GM12878 (cell line): ENCODE data around the gene RACGAP1. TPM values are rescaled to one million over a fixed set of nuclear protein-coding genes. Genes with fewer than 3 reads are reported as not detected.

Source experiments
- ATAC-seq: fragments of 200-7000 bp; cut with Tn5 transposase; 3 replicates; pipeline ENCODE4 v1.9.1; 2020; ENCODE audit warnings: mild to moderate bottlenecking, moderate library complexity
- BruUV-seq: library from RNA; stranded (reverse); fragments of 400-500 nt; replicated peaks from 2 replicates; lab custom pipeline; 2021; lab: Mats Ljungman, UMichigan
- CTCF ChIA-PET: fragments of 300-600 bp; sonication (Branson Sonifier 250); formaldehyde crosslinking; extraction: SDS; loops from one replicate; lab custom pipeline; 2021; ENCODE audit warnings: inconsistent platforms; lab: Yijun Ruan, JAX
- POLR2A ChIA-PET: fragments of 350-600 bp; formaldehyde crosslinking; extraction: SDS; loops from one replicate; lab custom pipeline; 2021; ENCODE audit warnings: inconsistent platforms; lab: Charles Lee
- RAD21 ChIA-PET: fragments of 300-600 bp; sonication (Branson Sonifier 250); formaldehyde crosslinking; loops from one replicate; lab custom pipeline; 2023; ENCODE audit warnings: antibody characterized with exemption; ENCODE audit not compliant: unreplicated experiment; lab: Charles Lee
- SMC1A ChIA-PET: fragments of 300-600 bp; sonication (Branson Sonifier 250); formaldehyde crosslinking; loops from one replicate; lab custom pipeline; 2023; ENCODE audit not compliant: unreplicated experiment, uncharacterized antibody; lab: Charles Lee
- DNase-seq: peaks from one replicate; pipeline ENCODE4 v3.0.0-alpha.2; 2011; ENCODE audit warnings: low read depth, low spot score
- FAIRE-seq: peaks from 3 replicates; lab custom pipeline; 2011; peaks lifted over from hg19 to GRCh38; lab: Jason Lieb, UNC
- H2AFZ ChIP-seq: 2 replicates; pipeline ENCODE4 v1.6.0; 2011; ENCODE audit warnings: low read depth, low read length, control low read depth; ENCODE audit not compliant: control insufficient read depth
- H3K27ac ChIP-seq: 2 replicates; pipeline ENCODE4 v1.5.1; 2011; ENCODE audit warnings: control low read depth; ENCODE audit not compliant: control insufficient read depth, insufficient read depth
- H3K27me3 ChIP-seq, 2 experiments: replicated peaks in 1 of 2; 2 replicates each; pipeline versions ENCODE4 v1.6.0 to v1.6.1; 2011; ENCODE audit warnings: low read length in 1 of 2; ENCODE audit not compliant: control insufficient read depth in 2 of 2, insufficient read depth in 2 of 2
- H3K36me3 ChIP-seq, 2 experiments: 2 replicates each; pipeline ENCODE4 v1.5.1; 2011; ENCODE audit warnings: low read length in 1 of 2; ENCODE audit not compliant: control insufficient read depth in 2 of 2, insufficient read depth in 2 of 2
- H3K4me1 ChIP-seq: 2 replicates; pipeline ENCODE4 v1.6.1; 2011; ENCODE audit warnings: mild to moderate bottlenecking, low read length, moderate library complexity, mixed read lengths; ENCODE audit not compliant: control insufficient read depth, insufficient read depth
- H3K4me2 ChIP-seq: 2 replicates; pipeline ENCODE4 v1.6.0; 2011; ENCODE audit warnings: control low read depth; ENCODE audit not compliant: control insufficient read depth, insufficient read depth
- H3K4me3 ChIP-seq: fragments of 200-600 bp; sonication (generic); 2 replicates; pipeline ENCODE4 v1.5.1; 2016
- H3K79me2 ChIP-seq: 2 replicates; pipeline ENCODE4 v1.6.0; 2011; ENCODE audit warnings: low read length; ENCODE audit not compliant: control insufficient read depth, insufficient read depth
- H3K9ac ChIP-seq: 2 replicates; pipeline ENCODE4 v1.8.0; 2011; ENCODE audit warnings: low read length, control low read depth, mixed read lengths; ENCODE audit not compliant: control insufficient read depth, insufficient read depth
- H3K9me3 ChIP-seq: replicated peaks from 3 replicates; pipeline ENCODE4 v1.5.1; 2011; ENCODE audit warnings: mild to moderate bottlenecking, low read length; ENCODE audit not compliant: control insufficient read depth, insufficient read depth
- H4K20me1 ChIP-seq: 2 replicates; pipeline ENCODE4 v1.6.0; 2011; ENCODE audit not compliant: control insufficient read depth, insufficient read depth
- IRF4 ChIP-seq: IDR thresholded peaks from 2 replicates; pipeline ENCODE4 v1.6.1; 2011; ENCODE audit warnings: low read depth, low read length
- MEF2B ChIP-seq: fragments of 450-650 bp; IDR thresholded peaks from 2 replicates; pipeline ENCODE4 v1.6.1; 2018; ENCODE audit warnings: mild to moderate bottlenecking, moderate library complexity; ENCODE audit not compliant: partially characterized antibody, poor library complexity, severe bottlenecking
- NR2F1 ChIP-seq: fragments of 450-650 bp; conservative IDR thresholded peaks from 2 replicates; pipeline ENCODE4 v1.6.1; 2017; ENCODE audit warnings: mild to moderate bottlenecking
- NRF1 ChIP-seq: conservative IDR thresholded peaks from 2 replicates; pipeline ENCODE4 v1.6.1; 2011; ENCODE audit warnings: mild to moderate bottlenecking, low read depth, low read length, improper control_type of control experiment
- PBX3 ChIP-seq: IDR thresholded peaks from 2 replicates; pipeline ENCODE4 v1.6.1; 2011; ENCODE audit warnings: mild to moderate bottlenecking, low read depth, low read length, moderate library complexity; ENCODE audit not compliant: insufficient replicate concordance
- ZBTB4 ChIP-seq: fragments of 450-650 bp; formaldehyde crosslinking; IDR thresholded peaks from 2 replicates; pipeline ENCODE4 v1.4.0; 2022; ENCODE audit warnings: mild to moderate bottlenecking, moderate library complexity
- WGBS: methylation state at CpG from one replicate; pipeline ENCODE4 v1.1.6; 2016; ENCODE audit warnings: low lambda C conversion rate; ENCODE audit not compliant: insufficient replicate concordance, insufficient coverage; ENCODE audit errors: missing lambda C conversion rate; 5-methylcytosine and 5-hydroxymethylcytosine counted together
- in situ Hi-C: fragments of 300-500 bp; cut with MboI; formaldehyde crosslinking; loops from 9 replicates; pipeline ENCODE4 v1.14.3; 2018; ENCODE audit warnings: mixed read lengths
- intact Hi-C: fragments of 100-400 bp; cut with micrococcal nuclease; formaldehyde crosslinking; loops from one replicate; pipeline ENCODE4 v1.14.2; 2022; ENCODE audit not compliant: unreplicated experiment
- polyA plus RNA-seq, 11 experiments: library from polyadenylated mRNA; depleted of rRNA in 4 of 11; unstranded in 6 of 11; stranded (reverse) in 5 of 11; fragments of >200 nt; fragmentation: Nextera tagmentation in 4 of 11; fragmentation: Illumina TruSeq in 1 of 11; extraction: Ambion mirVana in 4 of 11; extraction: Trizol in 1 of 11; gene quantifications; 1 replicate in 1 of 11; 2 replicates in 10 of 11; pipeline versions ENCODE4 v1.2.1 to v1.2.3, GENCODE V29; 2011 to 2016; ENCODE audit warnings: inconsistent platforms in 2 of 11, missing spikeins in 2 of 11, low read depth in 1 of 11
- total RNA-seq, 4 experiments: library from RNA; depleted of rRNA in 3 of 4; stranded (reverse); fragments of >200 nt in 3 of 4; fragmentation: Illumina TruSeq in 1 of 4; extraction: Trizol in 1 of 4; gene quantifications; 2 replicates each; pipeline versions ENCODE4 v1.2.1 to v1.2.3, GENCODE V29; 2013 to 2021
- TF ChIP-seq, protein P1 (sequence below): fragments of 150-350 bp; IDR thresholded peaks from 2 replicates; pipeline ENCODE4 v1.6.1; 2016; ENCODE audit warnings: low read depth, low read length

Gene RACGAP1
- total and polyA plus RNA-seq, 10 of the 15 experiments (the other 5 are each of a cell fraction or from before 2014, with no cell fraction given), result 32.4 to 87.9 (median 76.2) TPM

DNA sequence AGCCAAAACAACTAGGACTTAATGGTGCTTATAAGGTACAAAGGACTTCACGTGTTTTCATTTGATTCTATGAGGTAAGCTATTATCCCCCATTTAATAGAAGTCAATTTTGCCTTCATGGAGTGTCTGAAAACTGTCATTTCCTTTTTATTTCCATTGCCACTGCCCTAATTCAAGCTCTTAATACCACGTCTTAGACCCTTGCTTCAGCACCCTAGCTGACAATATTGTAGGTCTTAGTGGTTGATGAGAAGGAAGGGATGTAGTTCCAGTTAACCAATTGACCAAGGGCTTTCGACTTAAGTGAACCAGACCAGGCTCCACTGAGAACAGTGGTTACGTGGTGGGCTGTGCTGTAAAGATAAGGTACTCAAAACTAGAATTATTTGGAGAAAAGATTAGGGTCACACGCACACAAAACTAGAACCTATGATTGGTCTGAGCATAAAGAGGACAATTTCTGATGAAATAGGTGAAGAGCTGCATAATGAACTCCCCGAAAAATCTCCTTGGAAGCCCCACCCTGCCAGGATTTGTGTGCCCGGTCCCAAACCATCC is 22.5 kb upstream of the RACGAP1 start:
- Histone ChIP-seq H3K4me2 (no peak overlapping the region), H3K27me3 (peaks cover 3 to 8% of the 10 kb centered on the region in 2 experiments; a peak in 3 of 4 replicates), H3K9ac (no peak overlapping the region), H3K27ac (no peak overlapping the region), H3K36me3 (no peaks in the 10 kb centered on the region), H3K4me3 (no peak overlapping the region), H3K4me1 (no peaks in the 10 kb centered on the region), H3K79me2 (no peaks in the 10 kb centered on the region), H4K20me1 (no peaks in the 10 kb centered on the region), H2AFZ (no peak overlapping the region), H3K9me3 (no peaks in the 10 kb centered on the region)
- intact Hi-C loops, result no loop called here
- WGBS, result 35% methylated on average over 7 of the region's 7 CpGs
- CTCF ChIA-PET, result interaction anchor here (0.9 to 4.1 kb wide), 5 partner anchors 9 to 81 kb away, joined by 3 to 18 read pairs (median 3); no protein-coding TSS in a partner anchor
- ATAC-seq (no peak), DNase-seq (no peak), FAIRE-seq (no peak)
- RAD21 ChIA-PET, result no interaction called here
- in situ Hi-C loops, result no loop called here
- SMC1A ChIA-PET, result interaction anchor here (1.2 to 1.4 kb wide), 2 partner anchors 8 to 121 kb away, joined by 3 read pairs; no protein-coding TSS in a partner anchor
- BruUV-seq, result no TSS peak
- POLR2A ChIA-PET, result no interaction called here
- TF ChIP-seq NRF1 (no peak), PBX3 (no peak), ZBTB4 (no peak), MEF2B (no peak), IRF4 (no peak), NR2F1 (no peak)
- TF ChIP-seq, protein P1, sequence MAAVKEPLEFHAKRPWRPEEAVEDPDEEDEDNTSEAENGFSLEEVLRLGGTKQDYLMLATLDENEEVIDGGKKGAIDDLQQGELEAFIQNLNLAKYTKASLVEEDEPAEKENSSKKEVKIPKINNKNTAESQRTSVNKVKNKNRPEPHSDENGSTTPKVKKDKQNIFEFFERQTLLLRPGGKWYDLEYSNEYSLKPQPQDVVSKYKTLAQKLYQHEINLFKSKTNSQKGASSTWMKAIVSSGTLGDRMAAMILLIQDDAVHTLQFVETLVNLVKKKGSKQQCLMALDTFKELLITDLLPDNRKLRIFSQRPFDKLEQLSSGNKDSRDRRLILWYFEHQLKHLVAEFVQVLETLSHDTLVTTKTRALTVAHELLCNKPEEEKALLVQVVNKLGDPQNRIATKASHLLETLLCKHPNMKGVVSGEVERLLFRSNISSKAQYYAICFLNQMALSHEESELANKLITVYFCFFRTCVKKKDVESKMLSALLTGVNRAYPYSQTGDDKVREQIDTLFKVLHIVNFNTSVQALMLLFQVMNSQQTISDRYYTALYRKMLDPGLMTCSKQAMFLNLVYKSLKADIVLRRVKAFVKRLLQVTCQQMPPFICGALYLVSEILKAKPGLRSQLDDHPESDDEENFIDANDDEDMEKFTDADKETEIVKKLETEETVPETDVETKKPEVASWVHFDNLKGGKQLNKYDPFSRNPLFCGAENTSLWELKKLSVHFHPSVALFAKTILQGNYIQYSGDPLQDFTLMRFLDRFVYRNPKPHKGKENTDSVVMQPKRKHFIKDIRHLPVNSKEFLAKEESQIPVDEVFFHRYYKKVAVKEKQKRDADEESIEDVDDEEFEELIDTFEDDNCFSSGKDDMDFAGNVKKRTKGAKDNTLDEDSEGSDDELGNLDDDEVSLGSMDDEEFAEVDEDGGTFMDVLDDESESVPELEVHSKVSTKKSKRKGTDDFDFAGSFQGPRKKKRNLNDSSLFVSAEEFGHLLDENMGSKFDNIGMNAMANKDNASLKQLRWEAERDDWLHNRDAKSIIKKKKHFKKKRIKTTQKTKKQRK, result no peak
